Tibial nerve (tissue), 4 donors: ENCODE measurements around the gene PDZD2. TPM values are rescaled to one million over a fixed set of nuclear protein-coding genes. Genes with fewer than 3 reads are reported as not detected.

Experiments
- DNase-seq, 2 donors: peaks; one replicate each; pipeline ENCODE4 v3.0.0-alpha.2; 2019; ENCODE audit warnings: low spot score in 2 of 2
- H3K27ac ChIP-seq, 4 donors: fragments of 200-600 bp; sonication (generic) in 3 of 4; one replicate each; pipeline ENCODE4 v1.5.1; 2017 to 2019; ENCODE audit warnings: mild to moderate bottlenecking in 1 of 4
- H3K27me3 ChIP-seq, 2 donors: fragments of 200-600 bp; sonication (generic) in 1 of 2; one replicate each; pipeline versions ENCODE4 v1.5.1 to v1.6.0; 2017 to 2019
- H3K36me3 ChIP-seq, 3 donors: fragments of 200-600 bp; sonication (generic); one replicate each; pipeline ENCODE4 v1.5.1; 2018 to 2019
- H3K4me1 ChIP-seq, 4 donors: fragments of 200-600 bp; sonication (generic) in 3 of 4; one replicate each; pipeline ENCODE4 v1.5.1; 2017 to 2019
- H3K4me3 ChIP-seq, 4 donors: fragments of 200-600 bp; sonication (generic) in 3 of 4; one replicate each; pipeline ENCODE4 v1.5.1; 2017 to 2019; ENCODE audit warnings: mild to moderate bottlenecking in 1 of 4, moderate library complexity in 1 of 4
- H3K9me3 ChIP-seq, 4 donors: fragments of 200-600 bp; sonication (generic) in 3 of 4; one replicate each; pipeline ENCODE4 v1.5.1; 2017 to 2019
- CTCF ChIP-seq, 5 experiments: fragments of 200-600 bp in 3 of 5; fragments of 450-650 bp in 2 of 5; sonication (generic) in 3 of 5; IDR thresholded peaks; one replicate each; pipeline ENCODE4 v1.5.1; 2016 to 2019; ENCODE audit warnings: antibody characterized with exemption in 5 of 5, mild to moderate bottlenecking in 3 of 5, moderate library complexity in 2 of 5
- EP300 ChIP-seq, 2 donors: sonication (generic); formaldehyde crosslinking; IDR thresholded peaks; one replicate each; pipeline ENCODE4 v1.6.1; 2017; ENCODE audit warnings: antibody characterized with exemption in 2 of 2, mild to moderate bottlenecking in 1 of 2
- POLR2A ChIP-seq, 2 donors: fragments of 450-650 bp; IDR thresholded peaks; one replicate each; pipeline ENCODE4 v1.6.1; 2017; ENCODE audit warnings: antibody characterized with exemption in 2 of 2, mild to moderate bottlenecking in 2 of 2, moderate library complexity in 2 of 2
- WGBS, 2 donors: methylation state at CpG; one replicate each; pipeline ENCODE4 v1.1.5; 2018; 5-methylcytosine and 5-hydroxymethylcytosine counted together
- total RNA-seq, 4 donors: library from RNA; depleted of rRNA; stranded (reverse); fragments of >200 nt; gene quantifications; one replicate each; pipeline ENCODE4 v1.1.0, GENCODE V29; 2016

PDZD2 gene
- total RNA-seq, 4 donors from 2014 or later = 102 to 153 (median 117) TPM

GRCh38 chr5:32083981-32084430 lies 445.1 kb downstream of the PDZD2 start:
- Histone ChIP-seq H3K27ac (no peak overlapping the region), H3K4me3 (no peak overlapping the region), H3K36me3 (peaks cover 0 to 69% (median 0%) of the 10 kb centered on the region in 3 donors), H3K4me1 (peaks cover 0 to 5% (median 0%) of the 10 kb centered on the region in 4 donors), H3K9me3 (no peaks in the 10 kb centered on the region), H3K27me3 (no peaks in the 10 kb centered on the region)
- TF ChIP-seq EP300 (IDR thresholded peaks at IDR 0.05) = no peak
- no peak for TF ChIP-seq POLR2A (IDR thresholded peaks at IDR 0.05)
- TF ChIP-seq CTCF (IDR thresholded peaks at IDR 0.05) = no peak
- 72 to 78% methylated on average over 10 of the region's 10 CpGs for WGBS, 2 donors
- DNase-seq = no peak

- no peaks in the 10 kb centered on the region for H3K27me3 ChIP-seq
- H3K36me3 ChIP-seq = peaks cover 0 to 68% (median 0%) of the 10 kb centered on the region in 3 donors
- TF ChIP-seq CTCF (IDR thresholded peaks at IDR 0.05) = no peak
- no peak for TF ChIP-seq POLR2A (IDR thresholded peaks at IDR 0.05)
- no peak for TF ChIP-seq EP300 (IDR thresholded peaks at IDR 0.05)
- H3K4me3 ChIP-seq = no peak overlapping the region
- H3K27ac ChIP-seq = no peak overlapping the region
- 82 to 90% methylated on average over 18 to 20 of the region's 24 CpGs for WGBS, 2 donors
- DNase-seq = no peak
- peaks cover 0 to 5% (median 0%) of the 10 kb centered on the region in 4 donors for H3K4me1 ChIP-seq
- no peaks in the 10 kb centered on the region for H3K9me3 ChIP-seq
Measured at GRCh38 chr5:32087086-32088082, 448.5 kb downstream of the PDZD2 start.

DNA sequence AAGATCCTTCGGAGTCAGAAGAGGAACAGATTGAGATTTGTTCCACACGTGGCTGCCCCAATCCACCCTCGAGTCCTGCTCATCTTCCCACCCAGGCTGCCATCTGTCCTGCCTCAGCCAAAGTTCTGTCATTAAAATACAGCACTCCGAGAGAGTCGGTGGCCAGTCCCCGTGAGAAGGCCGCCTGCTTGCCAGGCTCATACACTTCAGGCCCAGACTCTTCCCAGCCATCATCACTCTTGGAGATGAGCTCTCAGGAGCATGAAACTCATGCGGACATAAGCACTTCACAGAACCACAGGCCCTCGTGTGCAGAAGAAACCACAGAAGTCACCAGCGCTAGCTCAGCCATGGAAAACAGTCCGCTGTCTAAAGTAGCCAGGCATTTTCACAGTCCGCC lies 449.3 kb downstream of the PDZD2 start:
- no peaks in the 10 kb centered on the region for H3K9me3 ChIP-seq
- WGBS, 2 donors = 88% methylated on average over 12 of the region's 12 CpGs
- H3K4me3 ChIP-seq = no peak overlapping the region
- H3K27me3 ChIP-seq = no peaks in the 10 kb centered on the region
- H3K36me3 ChIP-seq = peaks cover 0 to 72% (median 0%) of the 10 kb centered on the region in 3 donors
- H3K27ac ChIP-seq = no peak overlapping the region
- DNase-seq = no peak
- H3K4me1 ChIP-seq = peaks cover 0 to 10% (median 0%) of the 10 kb centered on the region in 4 donors
- TF ChIP-seq EP300 (IDR thresholded peaks at IDR 0.05) (no peak), POLR2A (IDR thresholded peaks at IDR 0.05) (no peak), CTCF (IDR thresholded peaks at IDR 0.05) (no peak)

GRCh38 chr5:32089146-32090000 lies 450.4 kb downstream of the PDZD2 start:
- TF ChIP-seq CTCF (IDR thresholded peaks at IDR 0.05) (no peak), EP300 (IDR thresholded peaks at IDR 0.05) (no peak), POLR2A (IDR thresholded peaks at IDR 0.05) (no peak)
- no peak for DNase-seq
- H3K36me3 ChIP-seq = peaks cover 0 to 70% (median 0%) of the 10 kb centered on the region in 3 donors
- 89 to 91% methylated on average over 30 of the region's 30 CpGs for WGBS, 2 donors
- H3K27me3 ChIP-seq = no peaks in the 10 kb centered on the region
- no peak overlapping the region for H3K27ac ChIP-seq
- no peaks in the 10 kb centered on the region for H3K9me3 ChIP-seq
- H3K4me1 ChIP-seq = peaks cover 0 to 7% (median under 1%) of the 10 kb centered on the region in 4 donors
- no peak overlapping the region for H3K4me3 ChIP-seq
